ENCODE data around the gene DCHS1. TPM values are rescaled to one million over a fixed set of nuclear protein-coding genes. Genes with fewer than 3 reads are reported as not detected.

DCHS1 gene
- total and polyA plus RNA-seq, 10 of the 15 experiments (the other 5 are each of a cell fraction or from before 2014, with no cell fraction given) = 0.02 to 0.64 (median 0.18) TPM; not detected in 1

- H2AFZ ChIP-seq (ENCODE audit: control insufficient read depth, low read depth, low read length) = peak within 1 kb of the TSS; percentile 85
- H3K79me2 ChIP-seq (ENCODE audit: control insufficient read depth, insufficient read depth, low read length) = peaks cover 82% of the 10 kb centered on the region
- peak within 1 kb of the TSS; percentile 96 for H3K4me2 ChIP-seq (ENCODE audit: control insufficient read depth, insufficient read depth)
- intact Hi-C loops (cut with micrococcal nuclease; ENCODE audit: unreplicated experiment) (loop anchor here (1.0 to 10.0 kb wide), 3 partner anchors 73 to 219 kb away; partner anchors contain the start of gene MRPL17), in situ Hi-C loops (cut with MboI) (no loop called here)
- 1% methylated on average over 51 of the region's 72 CpGs for WGBS (ENCODE audit: insufficient coverage, insufficient replicate concordance, low lambda C conversion rate, missing lambda C conversion rate)
- peak; percentile 59 for DNase-seq (ENCODE audit: low read depth, low spot score)
- peak within 1 kb of the TSS; percentile 85 for H3K27ac ChIP-seq (ENCODE audit: control insufficient read depth, insufficient read depth)
- no TSS peak for BruUV-seq (replicated peaks)
- no peaks in the 10 kb centered on the region for H3K27me3 ChIP-seq (replicated peaks in 1 of 2; ENCODE audit: control insufficient read depth in 2 of 2, insufficient read depth in 2 of 2, low read length in 1 of 2)
- H3K9ac ChIP-seq (ENCODE audit: control insufficient read depth, insufficient read depth, low read length) = peak within 1 kb of the TSS; percentile 91
- POLR2A ChIA-PET = interaction anchor here (0.6 to 2.3 kb wide), 10 partner anchors 8 to 1078 kb away, joined by 3 to 29 read pairs (median 6); partner anchors contain the start of genes ARFIP2, MRPL17, TAF10 and TIMM10B
- peak; percentile 35 for FAIRE-seq
- peaks cover 14 to 22% of the 10 kb centered on the region in 2 experiments for H3K36me3 ChIP-seq (ENCODE audit: control insufficient read depth in 2 of 2, insufficient read depth in 2 of 2, low read length in 1 of 2)
- RAD21 ChIA-PET (ENCODE audit: unreplicated experiment) = interaction anchor here (0.6 to 4.8 kb wide), 14 partner anchors 8 to 323 kb away, joined by 3 to 60 read pairs (median 4); partner anchors contain the start of genes MRPL17, TAF10, TPP1 and ZNF215
- H3K4me3 ChIP-seq = peak within 1 kb of the TSS; percentile 96
- no peaks in the 10 kb centered on the region for H3K9me3 ChIP-seq (replicated peaks; ENCODE audit: control insufficient read depth, insufficient read depth, low read length)
- H3K4me1 ChIP-seq (ENCODE audit: control insufficient read depth, insufficient read depth, low read length) = peaks cover 25% of the 10 kb centered on the region
- no peaks in the 10 kb centered on the region for H4K20me1 ChIP-seq (ENCODE audit: control insufficient read depth, insufficient read depth)
- peak; percentile 83 for ATAC-seq
- CTCF ChIA-PET = interaction anchor here (0.6 to 2.3 kb wide), 21 partner anchors 9 to 224 kb away, joined by 3 to 48 read pairs (median 5); partner anchors contain the start of genes MRPL17 and TPP1
- SMC1A ChIA-PET (ENCODE audit: uncharacterized antibody, unreplicated experiment) = interaction anchor here (0.6 to 6.2 kb wide), 16 partner anchors 9 to 224 kb away, joined by 3 to 57 read pairs (median 5); partner anchors contain the start of genes MRPL17, TAF10 and TPP1
- peak; percentile 46; the same call in 1 of the 2 replicates for TF ChIP-seq ZNF207 (IDR thresholded peaks at IDR 0.05; ENCODE audit: borderline replicate concordance)
- TF ChIP-seq CREM (IDR thresholded peaks at IDR 0.05; ENCODE audit: low read depth) = peak; percentile 78
- TF ChIP-seq BACH1 (IDR thresholded peaks at IDR 0.05; ENCODE audit: borderline replicate concordance) = no peak
- TF ChIP-seq SMAD5 (IDR thresholded peaks at IDR 0.05; ENCODE audit: low read depth) = peak; percentile 49; the same call in 1 of the 2 replicates
- TF ChIP-seq ZNF217 (IDR thresholded peaks at IDR 0.05) = 0 out of 2 replicates have a peak, but pooled peaks have one; percentile 43
- peak; percentile 54 for TF ChIP-seq TCF12 (IDR thresholded peaks at IDR 0.05; ENCODE audit: low read depth, low read length)
- TF ChIP-seq IKZF2 (IDR thresholded peaks at IDR 0.05) = peak in 1 of 2 experiments; percentile 53; a peak in 2 of 4 replicates
- TF ChIP-seq IRF5 (IDR thresholded peaks at IDR 0.05; ENCODE audit: borderline replicate concordance) = no peak
- TF ChIP-seq GABPA (IDR thresholded peaks at IDR 0.05; ENCODE audit: low read depth) = peak; percentile 70
- peak; percentile 68 for TF ChIP-seq CBFB (IDR thresholded peaks at IDR 0.05; ENCODE audit: low read depth)
- TF ChIP-seq ZNF24 (IDR thresholded peaks at IDR 0.05) = peak; percentile 85
- no peak for TF ChIP-seq ATF7 (IDR thresholded peaks at IDR 0.05; ENCODE audit: low read depth)
- peak; percentile 88 for TF ChIP-seq NR2C1 (IDR thresholded peaks at IDR 0.05)
- peak; percentile 91 for TF ChIP-seq TAF1 (IDR thresholded peaks at IDR 0.05; ENCODE audit: borderline replicate concordance, low read depth, low read length)
- TF ChIP-seq KDM1A (IDR thresholded peaks at IDR 0.05; ENCODE audit: borderline replicate concordance) = no peak
- peak; percentile 94 for TF ChIP-seq POLR2A (IDR thresholded peaks at IDR 0.05; ENCODE audit: low read depth, low read length)
- peak; percentile 54 to 87; a peak in 3 of 4 replicates for TF ChIP-seq BHLHE40 (IDR thresholded peaks at IDR 0.05; ENCODE audit: borderline replicate concordance in 1 of 2, low read depth in 2 of 2, low read length in 1 of 2)
- peak; percentile 29 for TF ChIP-seq PBX3 (IDR thresholded peaks at IDR 0.05; ENCODE audit: insufficient replicate concordance, low read depth, low read length)
- 0 out of 2 replicates have a peak, but pooled peaks have one; percentile 31 for TF ChIP-seq MEF2A (IDR thresholded peaks at IDR 0.05; ENCODE audit: insufficient read depth, low read depth, low read length)
- peak; percentile 68 for TF ChIP-seq RELB (IDR thresholded peaks at IDR 0.05; ENCODE audit: low read depth)
These were observed 52.1 kb downstream of the DCHS1 start, which contains the start of the genes ILK and RRP8 for GRCh38 chr11:6603287-6604080. Gene ILK, plus strand, starts transcription at chr11:6603774. Its CDS starts 498 bp downstream, at chr11:6604272. Gene RRP8, minus strand, starts transcription at chr11:6603616. Its CDS starts 114 bp downstream, at chr11:6603502.

Measured in GM12878 (cell line).